HEK293 (cell line): ENCODE data around the gene ZNF385C.

ENCODE experiments used
- CTCF ChIA-PET: fragments of 350-600 bp; formaldehyde crosslinking; extraction: SDS; loops from one replicate; lab custom pipeline; 2021; ENCODE audit warnings: antibody characterized with exemption; lab: Yijun Ruan, JAX
- POLR2A ChIA-PET: fragments of 300-600 bp; formaldehyde crosslinking; extraction: SDS; loops from one replicate; lab custom pipeline; 2020; ENCODE audit warnings: antibody characterized with exemption, inconsistent platforms; lab: Yijun Ruan, JAX
- H3K27ac ChIP-seq: fragments of 200-500 bp; sonication (Bioruptor generic); 2 replicates; pipeline ENCODE4 v1.5.1; 2014; ENCODE audit warnings: low read depth, low read length, control low read depth, inconsistent platforms; ENCODE audit errors: extremely low read depth
- H3K36me3 ChIP-seq, 2 experiments: fragments of 200-500 bp in 1 of 2; sonication (Bioruptor generic) in 1 of 2; 1 replicate in 1 of 2; 2 replicates in 1 of 2; pipeline ENCODE4 v1.5.1; 2014 to 2017; ENCODE audit warnings: inconsistent platforms in 2 of 2, low read length in 2 of 2; ENCODE audit not compliant: control insufficient read depth in 2 of 2, insufficient read depth in 1 of 2
- H3K4me1 ChIP-seq: fragments of 200-500 bp; sonication (Bioruptor generic); 2 replicates; pipeline ENCODE4 v1.5.1; 2014; ENCODE audit warnings: mild to moderate bottlenecking, low read length, inconsistent platforms; ENCODE audit not compliant: control insufficient read depth, insufficient read depth
- H3K4me3 ChIP-seq: 2 replicates; pipeline ENCODE4 v1.5.1; 2011; ENCODE audit warnings: low read depth, mild to moderate bottlenecking, control low read depth, low read length, moderate library complexity
- H3K9me3 ChIP-seq: fragments of 200-500 bp; sonication (Bioruptor generic); 2 replicates; pipeline ENCODE4 v1.5.1; 2014; ENCODE audit warnings: low read depth, low read length, inconsistent platforms; ENCODE audit not compliant: control insufficient read depth, insufficient read depth
- KLF10 ChIP-seq: fragments of 450-650 bp; IDR thresholded peaks from 2 replicates; pipeline ENCODE4 v1.5.1; 2018; ENCODE audit warnings: missing biosample characterization, mild to moderate bottlenecking, missing genetic modification characterization
- MEIS1 ChIP-seq: sonication (generic); formaldehyde crosslinking; IDR thresholded peaks from 2 replicates; pipeline ENCODE4 v1.8.1; 2022; ENCODE audit warnings: missing genetic modification reagents, mild to moderate bottlenecking, borderline replicate concordance
- PRDM1 ChIP-seq: fragments of 450-650 bp; formaldehyde crosslinking; IDR thresholded peaks from 2 replicates; pipeline ENCODE4; 2016; ENCODE audit warnings: missing biosample characterization, missing genetic modification characterization
- SALL2 ChIP-seq: fragments of 450-650 bp; formaldehyde crosslinking; IDR thresholded peaks from 2 replicates; pipeline ENCODE4 v1.5.0; 2017; ENCODE audit warnings: missing biosample characterization, mild to moderate bottlenecking, missing genetic modification characterization, borderline replicate concordance
- TCF7L2 ChIP-seq: IDR thresholded peaks from 2 replicates; pipeline ENCODE4 v1.6.1; 2011; ENCODE audit warnings: low read depth, mild to moderate bottlenecking, inconsistent platforms, low read length, moderate library complexity, borderline replicate concordance
- ZFP3 ChIP-seq: fragments of 450-650 bp; formaldehyde crosslinking; IDR thresholded peaks from 2 replicates; pipeline ENCODE4 v1.5.1; 2016; ENCODE audit warnings: low read depth, missing biosample characterization, missing genetic modification characterization
- ZNF114 ChIP-seq: fragments of 450-650 bp; formaldehyde crosslinking; IDR thresholded peaks from 2 replicates; pipeline ENCODE4 v1.5.0; 2017; ENCODE audit warnings: missing biosample characterization, missing genetic modification characterization
- ZNF140 ChIP-seq: fragments of 450-650 bp; formaldehyde crosslinking; IDR thresholded peaks from 2 replicates; pipeline ENCODE4 v1.5.1; 2016; ENCODE audit warnings: missing biosample characterization, missing genetic modification characterization
- ZNF223 ChIP-seq: fragments of 450-650 bp; formaldehyde crosslinking; IDR thresholded peaks from 2 replicates; pipeline ENCODE4 v1.5.1; 2016; ENCODE audit warnings: missing biosample characterization, missing genetic modification characterization
- ZNF24 ChIP-seq: fragments of 450-650 bp; formaldehyde crosslinking; IDR thresholded peaks from 2 replicates; pipeline ENCODE4 v1.5.1; 2016; ENCODE audit warnings: missing biosample characterization, missing genetic modification characterization
- ZNF292 ChIP-seq: fragments of 450-650 bp; formaldehyde crosslinking; IDR thresholded peaks from 2 replicates; pipeline ENCODE4 v1.5.1; 2016; ENCODE audit warnings: low read depth, missing biosample characterization, missing genetic modification characterization, borderline replicate concordance
- ZNF354C ChIP-seq: fragments of 450-650 bp; formaldehyde crosslinking; IDR thresholded peaks from 2 replicates; pipeline ENCODE4 v1.5.1; 2016; ENCODE audit warnings: missing biosample characterization, missing genetic modification characterization, low read depth, borderline replicate concordance
- ZNF433 ChIP-seq: fragments of 450-650 bp; formaldehyde crosslinking; IDR thresholded peaks from 2 replicates; pipeline ENCODE4 v1.5.1; 2016; ENCODE audit warnings: missing biosample characterization, missing genetic modification characterization, low read depth
- ZNF510 ChIP-seq: fragments of 450-650 bp; formaldehyde crosslinking; IDR thresholded peaks from 2 replicates; pipeline ENCODE4 v1.5.1; 2018; ENCODE audit warnings: mild to moderate bottlenecking, missing genetic modification characterization, missing biosample characterization; ENCODE audit not compliant: insufficient replicate concordance
- ZNF571 ChIP-seq: fragments of 450-650 bp; formaldehyde crosslinking; IDR thresholded peaks from 2 replicates; pipeline ENCODE4 v1.5.0; 2017; ENCODE audit warnings: missing biosample characterization, missing genetic modification characterization
- ZNF610 ChIP-seq: fragments of 450-650 bp; formaldehyde crosslinking; IDR thresholded peaks from 2 replicates; pipeline ENCODE4 v1.5.1; 2016; ENCODE audit warnings: missing biosample characterization, missing genetic modification characterization, borderline replicate concordance
- ZNF629 ChIP-seq: fragments of 450-650 bp; formaldehyde crosslinking; IDR thresholded peaks from 2 replicates; pipeline ENCODE4 v1.5.1; 2017; ENCODE audit warnings: missing biosample characterization, missing genetic modification characterization
- ZNF670 ChIP-seq: fragments of 450-650 bp; formaldehyde crosslinking; IDR thresholded peaks from 2 replicates; pipeline ENCODE4 v1.5.1; 2016; ENCODE audit warnings: missing biosample characterization, missing genetic modification characterization, low read depth
- ZNF747 ChIP-seq: fragments of 450-650 bp; formaldehyde crosslinking; IDR thresholded peaks from 2 replicates; pipeline ENCODE4 v1.5.1; 2016; ENCODE audit warnings: missing biosample characterization, missing genetic modification characterization
- ZNF76 ChIP-seq: fragments of 450-650 bp; formaldehyde crosslinking; IDR thresholded peaks from 2 replicates; pipeline ENCODE4; 2016; ENCODE audit warnings: low read depth, missing biosample characterization, missing genetic modification characterization, borderline replicate concordance
- ZNF837 ChIP-seq: fragments of 450-650 bp; formaldehyde crosslinking; IDR thresholded peaks from 2 replicates; pipeline ENCODE4 v1.5.1; 2016; ENCODE audit warnings: missing biosample characterization, missing genetic modification characterization
- TF ChIP-seq, protein P1 (sequence below): fragments of 450-650 bp; formaldehyde crosslinking; conservative IDR thresholded peaks from 2 replicates; pipeline ENCODE4 v1.5.1; 2016; ENCODE audit warnings: low read depth, missing biosample characterization, missing genetic modification characterization
- TF ChIP-seq, protein P2 (sequence below): fragments of 450-650 bp; formaldehyde crosslinking; IDR thresholded peaks from 2 replicates; pipeline ENCODE4 v1.5.1; 2016; ENCODE audit warnings: missing biosample characterization, missing genetic modification characterization
- TF ChIP-seq, protein P3 (sequence below): fragments of 450-650 bp; formaldehyde crosslinking; IDR thresholded peaks from 2 replicates; pipeline ENCODE4 v1.5.1; 2016; ENCODE audit warnings: missing biosample characterization, missing genetic modification characterization
- TF ChIP-seq, protein P4 (sequence below): fragments of 450-650 bp; IDR thresholded peaks from 2 replicates; pipeline ENCODE4 v1.5.1; 2018; ENCODE audit warnings: missing biosample characterization, mild to moderate bottlenecking, missing genetic modification characterization
- TF ChIP-seq, protein P5 (sequence below): fragments of 450-650 bp; formaldehyde crosslinking; IDR thresholded peaks from 2 replicates; pipeline ENCODE4 v1.5.1; 2017; ENCODE audit warnings: missing biosample characterization, missing genetic modification characterization

ZNF385C gene

DNA sequence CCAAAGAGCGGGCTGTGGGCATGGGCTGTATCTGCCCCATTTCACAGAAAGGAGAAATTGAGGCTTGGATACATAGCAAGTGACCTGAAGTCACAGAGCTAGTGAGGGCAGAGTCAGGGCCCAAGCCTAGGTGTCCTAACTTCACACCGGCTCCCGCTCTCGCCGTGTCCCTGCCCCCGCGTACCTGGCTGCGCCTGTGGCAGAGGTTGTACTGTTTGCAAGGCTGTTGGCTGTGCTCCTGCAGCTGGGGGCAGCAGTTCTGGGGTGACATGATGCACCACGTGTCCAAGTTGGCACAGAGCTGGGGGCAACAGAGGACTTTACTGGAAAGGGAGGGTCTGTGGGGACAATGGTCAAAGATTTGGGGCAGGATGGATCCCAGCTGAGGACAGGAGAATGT lies 10.8 kb upstream of the ZNF385C start (continued):
- TF ChIP-seq, protein P1, sequence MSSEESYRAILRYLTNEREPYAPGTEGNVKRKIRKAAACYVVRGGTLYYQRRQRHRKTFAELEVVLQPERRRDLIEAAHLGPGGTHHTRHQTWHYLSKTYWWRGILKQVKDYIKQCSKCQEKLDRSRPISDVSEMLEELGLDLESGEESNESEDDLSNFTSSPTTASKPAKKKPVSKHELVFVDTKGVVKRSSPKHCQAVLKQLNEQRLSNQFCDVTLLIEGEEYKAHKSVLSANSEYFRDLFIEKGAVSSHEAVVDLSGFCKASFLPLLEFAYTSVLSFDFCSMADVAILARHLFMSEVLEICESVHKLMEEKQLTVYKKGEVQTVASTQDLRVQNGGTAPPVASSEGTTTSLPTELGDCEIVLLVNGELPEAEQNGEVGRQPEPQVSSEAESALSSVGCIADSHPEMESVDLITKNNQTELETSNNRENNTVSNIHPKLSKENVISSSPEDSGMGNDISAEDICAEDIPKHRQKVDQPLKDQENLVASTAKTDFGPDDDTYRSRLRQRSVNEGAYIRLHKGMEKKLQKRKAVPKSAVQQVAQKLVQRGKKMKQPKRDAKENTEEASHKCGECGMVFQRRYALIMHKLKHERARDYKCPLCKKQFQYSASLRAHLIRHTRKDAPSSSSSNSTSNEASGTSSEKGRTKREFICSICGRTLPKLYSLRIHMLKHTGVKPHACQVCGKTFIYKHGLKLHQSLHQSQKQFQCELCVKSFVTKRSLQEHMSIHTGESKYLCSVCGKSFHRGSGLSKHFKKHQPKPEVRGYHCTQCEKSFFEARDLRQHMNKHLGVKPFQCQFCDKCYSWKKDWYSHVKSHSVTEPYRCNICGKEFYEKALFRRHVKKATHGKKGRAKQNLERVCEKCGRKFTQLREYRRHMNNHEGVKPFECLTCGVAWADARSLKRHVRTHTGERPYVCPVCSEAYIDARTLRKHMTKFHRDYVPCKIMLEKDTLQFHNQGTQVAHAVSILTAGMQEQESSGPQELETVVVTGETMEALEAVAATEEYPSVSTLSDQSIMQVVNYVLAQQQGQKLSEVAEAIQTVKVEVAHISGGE (tag by site-specific recombination): no peak
- TF ChIP-seq ZNF292 (tag by site-specific recombination) (no peak), ZNF76 (tag by site-specific recombination) (no peak), KLF10 (no peak), TCF7L2 (no peak), ZNF24 (tag by site-specific recombination) (no peak), ZNF140 (tag by site-specific recombination) (no peak), SALL2 (no peak), ZNF571 (tag by site-specific recombination) (no peak)
- TF ChIP-seq, protein P2, sequence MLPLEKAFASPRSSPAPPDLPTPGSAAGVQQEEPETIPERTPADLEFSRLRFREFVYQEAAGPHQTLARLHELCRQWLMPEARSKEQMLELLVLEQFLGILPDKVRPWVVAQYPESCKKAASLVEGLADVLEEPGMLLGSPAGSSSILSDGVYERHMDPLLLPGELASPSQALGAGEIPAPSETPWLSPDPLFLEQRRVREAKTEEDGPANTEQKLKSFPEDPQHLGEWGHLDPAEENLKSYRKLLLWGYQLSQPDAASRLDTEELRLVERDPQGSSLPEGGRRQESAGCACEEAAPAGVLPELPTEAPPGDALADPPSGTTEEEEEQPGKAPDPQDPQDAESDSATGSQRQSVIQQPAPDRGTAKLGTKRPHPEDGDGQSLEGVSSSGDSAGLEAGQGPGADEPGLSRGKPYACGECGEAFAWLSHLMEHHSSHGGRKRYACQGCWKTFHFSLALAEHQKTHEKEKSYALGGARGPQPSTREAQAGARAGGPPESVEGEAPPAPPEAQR: no peak
- TF ChIP-seq, protein P3, sequence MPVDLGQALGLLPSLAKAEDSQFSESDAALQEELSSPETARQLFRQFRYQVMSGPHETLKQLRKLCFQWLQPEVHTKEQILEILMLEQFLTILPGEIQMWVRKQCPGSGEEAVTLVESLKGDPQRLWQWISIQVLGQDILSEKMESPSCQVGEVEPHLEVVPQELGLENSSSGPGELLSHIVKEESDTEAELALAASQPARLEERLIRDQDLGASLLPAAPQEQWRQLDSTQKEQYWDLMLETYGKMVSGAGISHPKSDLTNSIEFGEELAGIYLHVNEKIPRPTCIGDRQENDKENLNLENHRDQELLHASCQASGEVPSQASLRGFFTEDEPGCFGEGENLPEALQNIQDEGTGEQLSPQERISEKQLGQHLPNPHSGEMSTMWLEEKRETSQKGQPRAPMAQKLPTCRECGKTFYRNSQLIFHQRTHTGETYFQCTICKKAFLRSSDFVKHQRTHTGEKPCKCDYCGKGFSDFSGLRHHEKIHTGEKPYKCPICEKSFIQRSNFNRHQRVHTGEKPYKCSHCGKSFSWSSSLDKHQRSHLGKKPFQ (tag by site-specific recombination): no peak
- TF ChIP-seq, all 188 proteins: peak for 0

DNA sequence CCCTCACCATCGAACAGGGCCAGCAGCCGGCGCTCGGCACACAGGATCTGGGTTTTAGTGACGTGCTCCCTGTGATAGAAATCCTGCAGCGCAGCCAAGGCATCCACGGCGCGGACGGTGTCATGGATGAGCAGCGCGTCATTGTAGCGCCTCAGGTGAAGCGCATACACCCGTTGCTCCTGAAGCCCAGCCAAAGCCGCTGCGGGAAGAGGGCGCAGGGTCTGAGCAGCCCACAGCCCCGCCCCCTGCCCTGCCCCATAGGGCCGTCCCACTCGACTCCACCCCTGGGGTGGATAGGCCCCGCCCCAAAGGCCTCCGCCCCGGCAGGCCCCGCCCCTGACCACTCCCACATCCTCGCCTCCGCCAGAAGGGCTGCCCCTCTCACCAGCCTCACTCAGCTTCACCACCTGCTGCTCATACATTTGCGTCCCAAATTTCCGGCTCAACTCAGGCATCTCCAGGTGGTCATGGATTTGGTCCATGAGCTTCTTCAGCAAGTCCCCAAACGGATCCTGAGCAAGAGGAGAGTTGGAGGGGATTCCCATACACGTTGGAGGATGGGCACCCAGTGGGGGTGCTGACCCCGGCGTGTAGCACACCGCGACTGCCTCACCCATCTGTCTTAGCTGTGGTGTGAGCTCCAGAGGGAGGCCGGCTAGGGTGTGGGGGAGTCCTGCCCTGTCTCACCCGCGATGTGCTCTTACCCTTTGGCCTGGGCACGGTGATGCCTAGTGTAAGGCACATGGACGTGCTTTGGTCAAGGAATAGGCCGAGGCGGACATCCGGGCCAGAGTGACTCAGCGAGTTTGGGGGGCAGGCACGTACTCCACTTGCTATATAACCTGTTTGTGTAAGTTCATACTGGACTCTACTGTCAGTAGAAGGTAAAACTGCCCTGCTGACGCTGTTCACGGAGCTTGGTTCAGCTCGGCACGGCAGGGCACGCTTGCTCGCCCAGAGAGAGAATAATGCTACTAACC lies 9.6 kb upstream of the ZNF385C start:
- no peak overlapping the region for H3K27ac ChIP-seq
- CTCF ChIA-PET: interaction anchor here (0.6 to 17.1 kb wide), 12 partner anchors 8 to 178 kb away, joined by 3 to 260 read pairs (median 3); partner anchors contain the start of genes DNAJC7, NKIRAS2 and ODAD4
- H3K4me3 ChIP-seq: peak overlapping the region; percentile 30
- TF ChIP-seq, protein P4, sequence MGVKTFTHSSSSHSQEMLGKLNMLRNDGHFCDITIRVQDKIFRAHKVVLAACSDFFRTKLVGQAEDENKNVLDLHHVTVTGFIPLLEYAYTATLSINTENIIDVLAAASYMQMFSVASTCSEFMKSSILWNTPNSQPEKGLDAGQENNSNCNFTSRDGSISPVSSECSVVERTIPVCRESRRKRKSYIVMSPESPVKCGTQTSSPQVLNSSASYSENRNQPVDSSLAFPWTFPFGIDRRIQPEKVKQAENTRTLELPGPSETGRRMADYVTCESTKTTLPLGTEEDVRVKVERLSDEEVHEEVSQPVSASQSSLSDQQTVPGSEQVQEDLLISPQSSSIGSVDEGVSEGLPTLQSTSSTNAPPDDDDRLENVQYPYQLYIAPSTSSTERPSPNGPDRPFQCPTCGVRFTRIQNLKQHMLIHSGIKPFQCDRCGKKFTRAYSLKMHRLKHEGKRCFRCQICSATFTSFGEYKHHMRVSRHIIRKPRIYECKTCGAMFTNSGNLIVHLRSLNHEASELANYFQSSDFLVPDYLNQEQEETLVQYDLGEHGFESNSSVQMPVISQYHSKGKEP: no peak
- TF ChIP-seq ZNF629 (tag by site-specific recombination) (peak; percentile 25; the same call in 1 of the 2 replicates), ZNF114 (tag by site-specific recombination) (no peak), ZNF837 (tag by site-specific recombination) (no peak), ZNF433 (no peak), ZNF223 (tag by site-specific recombination) (no peak), ZNF354C (tag by site-specific recombination) (no peak), MEIS1 (no peak), ZNF670 (no peak), ZFP3 (tag by site-specific recombination) (no peak), PRDM1 (tag by site-specific recombination) (no peak), ZNF610 (tag by site-specific recombination) (no peak), ZNF747 (no peak), ZNF510 (tag by site-specific recombination) (no peak)
- TF ChIP-seq, protein P5, sequence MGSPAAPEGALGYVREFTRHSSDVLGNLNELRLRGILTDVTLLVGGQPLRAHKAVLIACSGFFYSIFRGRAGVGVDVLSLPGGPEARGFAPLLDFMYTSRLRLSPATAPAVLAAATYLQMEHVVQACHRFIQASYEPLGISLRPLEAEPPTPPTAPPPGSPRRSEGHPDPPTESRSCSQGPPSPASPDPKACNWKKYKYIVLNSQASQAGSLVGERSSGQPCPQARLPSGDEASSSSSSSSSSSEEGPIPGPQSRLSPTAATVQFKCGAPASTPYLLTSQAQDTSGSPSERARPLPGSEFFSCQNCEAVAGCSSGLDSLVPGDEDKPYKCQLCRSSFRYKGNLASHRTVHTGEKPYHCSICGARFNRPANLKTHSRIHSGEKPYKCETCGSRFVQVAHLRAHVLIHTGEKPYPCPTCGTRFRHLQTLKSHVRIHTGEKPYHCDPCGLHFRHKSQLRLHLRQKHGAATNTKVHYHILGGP: no peak

More for the DNA sequence above, 9.6 kb upstream of the ZNF385C start:
- Histone ChIP-seq H3K4me1 (peaks cover 4% of the 10 kb centered on the region; the same call in 1 of the 2 replicates), H3K36me3 (peaks cover 0 to under 1% of the 10 kb centered on the region in 2 experiments; a peak in 1 of 3 replicates), H3K9me3 (no peaks in the 10 kb centered on the region)
- POLR2A ChIA-PET: interaction anchor here (0.7 to 1.7 kb wide), 6 partner anchors 13 to 91 kb away, joined by 3 to 7 read pairs (median 5); partner anchors contain the start of genes DNAJC7, KAT2A and NKIRAS2
